ENCODE results near the gene MSH3.
"Not testable (repeated sequence)": the region's sequence is repeated elsewhere in the genome, so short reads cannot be mapped to it uniquely, and the experiment has no call there.

MSH3 gene

DNA sequence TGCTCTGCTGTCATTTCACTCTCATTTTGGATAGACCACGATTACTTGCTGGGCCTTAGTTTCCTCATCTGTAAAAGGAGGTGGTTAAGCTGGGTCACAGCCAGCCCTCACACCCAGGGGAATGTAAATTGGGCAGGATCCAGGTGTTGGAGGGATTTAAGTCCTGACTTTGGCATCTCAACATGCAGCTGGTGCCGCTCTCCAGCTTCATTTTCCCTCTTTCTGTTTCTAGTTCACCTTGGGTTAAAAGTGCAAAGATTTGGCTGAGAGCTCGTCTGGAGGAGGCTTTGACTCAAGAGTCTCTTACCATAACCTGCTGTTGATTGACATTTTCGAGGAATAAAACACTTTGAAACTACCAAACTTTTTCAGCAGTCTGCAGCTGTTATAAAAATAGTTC is 144.6 kb downstream of the MSH3 start:
- DNase-seq = no peak

DNA sequence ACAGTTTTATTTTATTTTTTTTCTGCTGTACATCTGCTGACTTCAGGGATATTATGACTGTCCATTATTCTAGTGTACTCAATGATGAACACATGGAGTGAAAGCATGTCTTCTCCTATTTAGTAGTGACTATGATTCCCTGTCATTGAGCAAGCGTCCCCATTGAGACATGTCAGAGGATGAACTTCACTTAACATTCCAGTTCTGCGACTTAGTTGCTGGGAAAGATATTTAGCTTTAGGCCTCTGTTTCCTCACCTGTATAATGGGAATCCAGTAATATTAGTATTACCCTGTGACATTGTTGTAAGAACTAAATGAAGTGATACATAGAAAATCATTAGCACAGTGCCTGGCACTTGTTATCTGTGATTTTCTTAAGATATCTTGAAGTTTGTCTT is 145.1 kb downstream of the MSH3 start:
- no peak for DNase-seq

GRCh38 chr5:80804332-80804731 is 149.9 kb downstream of the MSH3 start:
- no peak for DNase-seq

DNA sequence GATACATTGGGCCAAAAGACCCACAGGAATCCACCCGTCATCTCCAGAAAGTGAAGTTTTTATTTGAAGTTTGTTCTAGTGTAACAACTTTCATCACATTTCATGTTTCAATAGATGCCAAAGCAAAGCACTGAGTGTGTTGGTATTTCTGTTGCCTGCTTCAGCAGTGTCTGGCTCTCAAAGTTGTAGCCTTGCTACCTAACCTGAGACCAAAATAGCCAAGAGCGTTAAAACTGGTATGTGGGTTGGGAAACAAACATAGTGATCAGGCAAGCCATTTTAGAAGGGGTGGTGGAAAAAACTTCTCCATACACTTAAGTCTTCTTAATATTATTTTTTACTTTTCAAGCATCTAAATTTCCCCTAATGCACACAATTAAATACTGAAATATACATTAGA is 150.6 kb downstream of the MSH3 start:
- no peak for DNase-seq

DNA sequence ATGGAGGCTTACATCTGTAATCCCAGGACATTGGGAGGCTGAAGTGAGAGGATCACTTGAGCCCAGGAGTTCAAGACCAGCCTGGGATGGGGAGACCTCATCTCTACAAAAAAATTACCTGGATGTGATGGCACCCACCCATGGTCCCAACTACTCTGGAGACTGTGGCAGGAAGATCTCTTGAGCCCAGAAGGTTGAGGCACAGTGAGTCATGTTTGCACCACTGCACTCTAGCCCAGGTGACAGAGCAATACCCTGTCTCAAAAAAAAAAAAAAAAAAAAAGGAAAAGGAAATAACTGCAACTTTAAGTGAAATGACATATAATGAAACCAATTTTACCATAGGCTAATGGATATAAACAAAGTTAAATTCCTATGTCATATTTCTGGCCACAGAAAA is 152.5 kb downstream of the MSH3 start:
- DNase-seq = no peak

DNA sequence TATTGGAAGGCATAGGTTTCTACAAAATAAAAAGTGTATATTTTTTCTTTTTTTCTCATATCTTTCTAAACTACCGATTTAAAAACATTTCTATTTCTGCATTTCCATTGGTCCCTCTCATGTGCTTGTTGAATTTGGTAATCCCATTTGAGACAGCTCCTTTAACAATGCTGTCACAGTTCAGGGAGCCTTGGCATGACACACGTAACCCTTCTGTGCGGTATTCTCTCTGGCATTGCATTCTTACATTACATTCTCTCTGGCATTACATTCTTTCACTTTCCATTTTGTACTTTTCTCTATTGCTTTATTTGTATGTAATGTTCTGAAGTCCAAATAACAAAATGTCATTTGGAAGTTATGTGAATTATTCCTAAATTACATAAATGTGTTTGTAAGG is 155.0 kb downstream of the MSH3 start:
- no peak for DNase-seq

GRCh38 chr5:80810425-80810824 is 156.0 kb downstream of the MSH3 start:
- DNase-seq = no peak

DNA sequence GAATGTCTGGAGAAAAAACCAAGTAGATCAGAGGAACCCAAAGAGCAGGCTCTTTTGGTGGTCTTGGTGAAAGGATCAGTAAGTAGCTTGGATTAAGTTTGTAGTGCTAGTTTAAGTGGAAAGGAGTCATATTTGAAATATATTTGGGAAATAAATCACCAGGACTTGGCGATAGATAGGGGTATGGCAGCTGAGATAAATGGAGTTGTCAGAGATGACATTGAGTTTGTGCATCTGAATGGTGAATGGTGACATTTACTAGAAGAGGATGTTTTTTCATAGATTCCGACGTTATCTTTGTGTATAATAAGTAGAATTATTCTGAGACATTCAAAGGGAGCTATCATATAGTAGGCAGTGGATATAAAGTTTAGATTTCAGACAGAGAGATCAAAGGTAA is 162.1 kb downstream of the MSH3 start:
- DNase-seq = no peak

GRCh38 chr5:80820685-80821084 is 166.2 kb downstream of the MSH3 start:
- no peak for DNase-seq

- no peak for DNase-seq
Observed at GRCh38 chr5:80822640-80823039, 168.2 kb downstream of the MSH3 start.

GRCh38 chr5:80824159-80824558 is 169.7 kb downstream of the MSH3 start:
- not testable (repeated sequence) for DNase-seq

DNA sequence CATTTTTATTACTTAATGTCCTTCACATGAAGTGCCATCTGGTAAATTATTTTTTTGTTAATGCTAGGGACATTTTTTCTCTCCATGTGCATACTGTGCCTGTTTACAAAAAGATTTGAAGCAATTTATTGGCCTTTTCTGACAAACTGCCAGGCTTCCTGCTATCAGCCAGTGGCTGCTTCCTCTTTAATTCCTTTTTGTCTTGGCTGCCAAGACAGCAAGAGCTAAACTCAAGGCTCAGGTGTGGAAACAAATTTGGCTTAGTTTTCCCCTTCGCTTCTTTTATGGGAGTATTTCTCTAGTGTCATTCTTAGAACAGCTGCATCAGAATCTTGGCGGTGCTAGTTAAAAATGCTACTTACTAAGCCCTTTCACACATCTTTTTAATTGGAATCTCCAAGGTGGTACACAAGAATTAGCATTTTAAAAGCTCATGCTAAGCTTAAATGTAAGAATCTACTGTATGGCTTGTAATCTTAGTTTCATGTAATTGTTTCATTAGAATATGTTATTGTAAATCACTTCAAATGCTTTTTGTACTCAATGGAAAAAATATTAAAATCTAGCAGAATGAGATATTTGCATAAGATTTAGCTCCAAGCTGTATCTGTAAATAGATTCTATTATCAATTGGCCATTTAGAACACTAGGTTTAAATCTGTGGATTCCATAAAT is 171.5 kb downstream of the MSH3 start:
- DNase-seq = no peak

- DNase-seq = no peak
Observed at GRCh38 chr5:80834710-80835109, 180.3 kb downstream of the MSH3 start.

- no peak for DNase-seq
Observed at GRCh38 chr5:80835128-80835527, 180.7 kb downstream of the MSH3 start.

- DNase-seq = no peak
Observed at GRCh38 chr5:80837679-80838078, 183.2 kb downstream of the MSH3 start.

DNA sequence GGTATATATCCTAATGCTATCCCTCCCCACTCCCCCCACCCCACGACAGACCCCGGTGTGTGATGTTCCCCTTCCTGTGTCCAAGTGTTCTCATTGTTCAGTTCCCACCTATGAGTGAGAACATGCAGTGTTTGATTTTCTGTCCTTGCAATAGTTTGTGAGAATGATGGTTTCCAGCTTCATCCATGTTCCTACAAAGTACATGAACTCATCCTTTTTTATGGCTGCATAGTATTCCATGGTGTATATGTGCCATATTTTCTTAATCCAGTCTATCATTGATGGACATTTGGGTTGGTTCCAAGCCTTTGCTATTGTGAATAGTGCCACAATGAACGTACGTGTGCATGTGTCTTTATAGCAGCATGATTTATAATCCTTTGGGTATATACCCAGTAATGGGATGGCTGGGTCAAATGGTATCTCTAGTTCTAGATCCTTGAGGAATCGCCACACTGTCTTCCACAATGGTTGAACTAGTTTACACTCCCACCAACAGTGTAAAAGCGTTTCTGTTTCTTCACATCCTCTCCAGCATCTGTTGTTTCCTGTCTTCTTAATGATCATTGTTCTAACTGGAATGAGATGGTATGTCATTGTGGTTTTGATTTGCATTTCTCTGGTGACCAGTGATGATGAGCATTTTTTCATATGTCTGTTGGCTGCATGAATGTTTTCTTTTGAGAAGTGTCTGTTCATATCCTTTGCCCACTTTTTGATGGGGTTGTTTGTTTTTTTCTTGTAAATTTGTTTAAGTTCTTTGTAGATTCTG is 186.8 kb downstream of the MSH3 start:
- DNase-seq = not testable (repeated sequence)

DNA sequence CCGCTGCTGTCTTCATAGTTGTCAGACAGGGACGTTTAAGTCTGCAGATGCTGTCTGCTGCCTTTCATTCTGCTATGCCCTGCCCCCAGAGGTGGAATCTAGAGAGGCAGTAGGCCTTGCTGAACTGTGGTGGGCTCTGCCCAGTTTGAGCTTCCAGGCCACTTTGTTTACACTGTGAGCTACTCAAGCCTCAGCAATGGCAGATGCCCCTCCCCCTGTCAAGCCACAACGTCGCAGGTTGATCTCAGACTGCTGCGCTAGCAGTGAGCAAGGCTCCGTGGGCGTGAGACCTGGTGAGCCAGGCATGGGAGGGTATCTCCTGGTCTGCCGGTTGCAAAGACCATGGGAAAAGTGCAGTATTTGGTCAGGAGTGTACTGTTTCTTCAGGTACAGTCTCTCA is 192.0 kb downstream of the MSH3 start:
- DNase-seq = not testable (repeated sequence)

DNA sequence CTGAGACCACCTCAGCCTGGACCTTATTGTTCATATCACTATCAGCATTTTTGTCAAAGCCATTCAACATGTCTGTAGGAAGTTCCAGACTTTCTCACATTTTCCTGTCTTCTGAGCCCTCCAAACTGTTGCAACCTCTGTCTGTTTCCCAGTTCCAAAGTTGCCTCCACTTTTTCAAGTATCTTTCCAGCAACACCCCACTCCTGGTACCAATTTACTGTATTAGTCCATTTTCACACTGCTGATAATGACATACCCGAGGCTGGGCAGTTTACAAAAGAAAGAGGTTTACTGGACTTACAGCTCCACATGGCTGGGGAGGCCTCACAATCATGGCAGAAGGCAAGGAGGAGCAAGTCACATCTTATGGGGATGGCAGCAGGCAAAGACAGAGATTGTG is 195.7 kb downstream of the MSH3 start:
- DNase-seq = not testable (repeated sequence)

- DNase-seq = no peak
Observed at GRCh38 chr5:80852331-80853245, 198.1 kb downstream of the MSH3 start.

- no peak for DNase-seq
Observed at GRCh38 chr5:80853413-80853812, 199.0 kb downstream of the MSH3 start.

DNA sequence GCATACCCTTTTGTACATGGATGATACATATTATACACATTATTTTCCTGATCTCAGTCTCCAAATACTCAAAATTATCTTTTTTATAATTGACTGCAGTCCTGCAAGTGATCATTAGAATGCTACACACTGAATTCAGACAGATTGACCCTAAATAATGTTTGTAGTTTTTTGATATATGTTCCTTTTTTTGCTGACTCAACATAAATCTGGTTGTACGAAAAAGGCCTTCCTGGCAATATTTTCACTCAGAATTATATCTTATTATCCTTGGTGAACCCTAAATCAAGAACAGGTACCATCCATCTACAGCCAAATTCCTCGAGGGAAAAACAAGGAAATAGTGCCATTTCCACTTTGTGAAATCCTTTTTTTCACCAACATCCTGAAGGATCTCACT is 200.1 kb downstream of the MSH3 start:
- no peak for DNase-seq

DNA sequence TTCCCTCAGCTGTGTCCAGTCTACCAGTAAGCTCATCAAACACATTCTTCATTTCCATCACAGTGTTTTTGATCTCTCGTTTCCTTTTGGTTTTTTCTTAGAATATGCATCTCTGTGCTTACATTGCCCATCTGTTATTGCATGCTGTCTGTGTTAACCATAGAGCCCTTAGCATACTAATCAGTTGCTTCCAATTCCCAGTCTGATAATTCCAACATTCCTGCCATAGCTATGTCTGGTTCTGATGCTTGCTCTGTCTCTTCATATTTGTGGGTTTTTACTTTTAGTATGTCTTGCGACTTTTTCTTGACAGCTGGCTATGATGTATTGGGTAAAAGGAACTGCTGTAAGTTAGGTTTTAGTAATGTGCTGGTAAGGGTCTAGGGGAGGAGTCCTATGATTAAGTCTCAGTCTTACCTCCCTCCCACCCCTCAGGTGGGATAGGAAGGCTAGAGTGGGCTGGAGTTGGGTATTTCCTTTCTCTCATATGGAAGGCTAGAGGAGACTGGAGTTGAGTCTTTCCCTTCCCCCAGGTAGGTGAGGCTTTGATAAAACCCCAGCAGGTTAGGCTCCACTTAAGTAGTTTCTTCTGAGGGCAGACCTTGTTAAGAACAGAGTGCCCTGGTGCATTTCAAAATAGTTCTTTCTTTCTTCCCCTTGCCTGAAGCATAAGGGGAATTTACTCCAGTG is 206.6 kb downstream of the MSH3 start:
- no peak for DNase-seq

DNA sequence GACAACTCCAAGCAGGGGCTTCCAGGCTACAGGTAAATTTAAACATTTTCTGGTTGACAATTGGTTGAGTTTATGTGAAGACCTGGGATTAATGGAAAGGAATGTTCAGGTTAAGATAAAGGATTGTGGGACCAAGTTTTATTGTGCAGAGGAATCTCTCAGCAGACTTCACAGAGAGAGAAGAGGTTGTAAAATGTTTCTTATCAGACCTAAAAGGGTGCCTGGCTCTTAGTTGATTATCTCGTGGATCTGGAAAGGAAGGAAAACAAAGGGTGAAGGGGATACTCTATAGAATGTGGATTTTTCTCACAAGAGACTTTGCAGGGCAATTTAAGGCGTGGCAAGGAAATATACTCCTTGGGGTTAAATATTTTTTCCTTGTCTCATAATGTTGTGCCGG is 209.3 kb downstream of the MSH3 start:
- no peak for DNase-seq

Measured in NCI-H345 (cell line).